ENCODE data around the gene IQUB. TPM values are rescaled to one million over a fixed set of nuclear protein-coding genes. Genes with fewer than 3 reads are reported as not detected.

IQUB gene
- total RNA-seq, 1 experiment from 2014 or later: 0.21 TPM

- Mint-ChIP-seq H3K4me1 (ENCODE audit: low read depth, unreplicated experiment) (no peaks in the 10 kb centered on the region), H3K36me3 (ENCODE audit: insufficient read depth, unreplicated experiment) (no peaks in the 10 kb centered on the region), H3K9me3 (ENCODE audit: low read depth, unreplicated experiment) (peaks cover 4% of the 10 kb centered on the region), H3K27ac (ENCODE audit: unreplicated experiment) (no peak overlapping the region), H3K4me3 (ENCODE audit: low read depth, unreplicated experiment) (no peak overlapping the region), H3K27me3 (ENCODE audit: unreplicated experiment) (no peaks in the 10 kb centered on the region)
- intact Hi-C loops (cut with micrococcal nuclease; ENCODE audit: unreplicated experiment): no loop called here
- no TSS peak for BruUV-seq (replicated peaks)
- CTCF ChIA-PET: no interaction called here
- no peak for TF ChIP-seq CTCF (IDR thresholded peaks at IDR 0.05; ENCODE audit: unreplicated experiment)
- DNase-seq: no peak
Observed at GRCh38 chr7:123455965-123456470, 78.4 kb downstream of the IQUB start.

- no peaks in the 10 kb centered on the region for H3K36me3 Mint-ChIP-seq (ENCODE audit: insufficient read depth, unreplicated experiment)
- intact Hi-C loops (cut with micrococcal nuclease; ENCODE audit: unreplicated experiment): no loop called here
- H3K9me3 Mint-ChIP-seq (ENCODE audit: low read depth, unreplicated experiment): no peaks in the 10 kb centered on the region
- no peak for TF ChIP-seq CTCF (IDR thresholded peaks at IDR 0.05; ENCODE audit: unreplicated experiment)
- H3K27me3 Mint-ChIP-seq (ENCODE audit: unreplicated experiment): peaks cover 8% of the 10 kb centered on the region
- H3K27ac Mint-ChIP-seq (ENCODE audit: unreplicated experiment): no peak overlapping the region
- H3K4me1 Mint-ChIP-seq (ENCODE audit: low read depth, unreplicated experiment): no peaks in the 10 kb centered on the region
- H3K4me3 Mint-ChIP-seq (ENCODE audit: low read depth, unreplicated experiment): no peak overlapping the region
- no TSS peak for BruUV-seq (replicated peaks)
- no peak for DNase-seq
- CTCF ChIA-PET: no interaction called here
Observed at GRCh38 chr7:123440101-123440548, 94.3 kb downstream of the IQUB start.

- H3K36me3 Mint-ChIP-seq (ENCODE audit: insufficient read depth, unreplicated experiment): no peaks in the 10 kb centered on the region
- H3K9me3 Mint-ChIP-seq (ENCODE audit: low read depth, unreplicated experiment): no peaks in the 10 kb centered on the region
- intact Hi-C loops (cut with micrococcal nuclease; ENCODE audit: unreplicated experiment): no loop called here
- CTCF ChIA-PET: interaction anchor here (0.7 kb wide), 1 partner anchor 74 kb away, joined by 3 read pairs; no protein-coding TSS in a partner anchor
- peaks cover 8% of the 10 kb centered on the region for H3K27me3 Mint-ChIP-seq (ENCODE audit: unreplicated experiment)
- no peaks in the 10 kb centered on the region for H3K4me1 Mint-ChIP-seq (ENCODE audit: low read depth, unreplicated experiment)
- TF ChIP-seq CTCF (IDR thresholded peaks at IDR 0.05; ENCODE audit: unreplicated experiment): no peak
- no peak overlapping the region for H3K4me3 Mint-ChIP-seq (ENCODE audit: low read depth, unreplicated experiment)
- DNase-seq: no peak
- no TSS peak for BruUV-seq (replicated peaks)
- H3K27ac Mint-ChIP-seq (ENCODE audit: unreplicated experiment): no peak overlapping the region
Observed at GRCh38 chr7:123439191-123439590, 95.2 kb downstream of the IQUB start.

- TF ChIP-seq CTCF (IDR thresholded peaks at IDR 0.05; ENCODE audit: unreplicated experiment): no peak
- Mint-ChIP-seq H3K27ac (ENCODE audit: unreplicated experiment) (no peak overlapping the region), H3K9me3 (ENCODE audit: low read depth, unreplicated experiment) (no peaks in the 10 kb centered on the region), H3K27me3 (ENCODE audit: unreplicated experiment) (peaks cover 8% of the 10 kb centered on the region), H3K4me3 (ENCODE audit: low read depth, unreplicated experiment) (no peak overlapping the region), H3K4me1 (ENCODE audit: low read depth, unreplicated experiment) (peaks cover 8% of the 10 kb centered on the region), H3K36me3 (ENCODE audit: insufficient read depth, unreplicated experiment) (no peaks in the 10 kb centered on the region)
- BruUV-seq (replicated peaks): no TSS peak
- intact Hi-C loops (cut with micrococcal nuclease; ENCODE audit: unreplicated experiment): no loop called here
- CTCF ChIA-PET: no interaction called here
- DNase-seq: no peak
Observed at GRCh38 chr7:123437447-123437995, 96.9 kb downstream of the IQUB start.

All from Calu3 (cell line).